Epithelial cell of esophagus (primary cell): ENCODE data around the gene HOXB7.

Experiments
- DNase-seq: peaks from one replicate; pipeline ENCODE4 v3.0.0; 2010; ENCODE audit warnings: low read depth
- H3K4me3 ChIP-seq: 2 replicates; pipeline ENCODE4 v1.5.1; 2011; ENCODE audit warnings: mild to moderate bottlenecking, low read length, control low read depth
- TF ChIP-seq, protein P1 (sequence below): IDR thresholded peaks from 2 replicates; pipeline ENCODE4 v1.5.1; 2011; ENCODE audit warnings: low read depth, mild to moderate bottlenecking, low read length, control low read depth, inconsistent platforms; ENCODE audit not compliant: insufficient read depth; ENCODE audit errors: missing control alignments

The HOXB7 gene

DNA sequence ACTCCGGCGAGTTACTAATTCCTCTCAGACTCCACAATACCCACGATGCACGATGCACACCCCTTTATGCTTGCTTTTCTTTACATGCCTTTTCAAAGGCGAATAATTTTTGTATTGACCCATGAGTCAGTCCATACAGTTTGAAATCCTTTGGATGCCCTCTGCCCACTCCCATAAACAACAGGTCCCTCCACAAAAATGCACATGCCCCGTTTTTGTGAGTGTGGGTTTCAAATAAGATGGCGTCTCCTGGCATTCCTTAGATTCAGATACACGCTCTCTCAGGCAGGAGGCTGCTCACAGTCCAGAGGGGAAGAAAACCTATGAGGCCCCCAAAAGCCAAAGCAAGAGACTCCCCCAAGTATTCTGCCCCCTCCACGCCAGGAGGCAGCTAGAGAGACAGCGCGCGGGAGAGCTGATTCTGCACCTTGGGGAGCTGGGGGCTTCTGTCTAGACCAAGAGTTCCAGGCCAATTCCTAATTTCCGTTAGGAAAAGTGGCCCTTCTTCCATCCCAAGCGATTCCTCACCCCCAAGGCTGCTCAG is 34.9 kb upstream of the HOXB7 start:
- DNase-seq: no peak
- H3K4me3 ChIP-seq: no peak overlapping the region
- TF ChIP-seq, protein P1, sequence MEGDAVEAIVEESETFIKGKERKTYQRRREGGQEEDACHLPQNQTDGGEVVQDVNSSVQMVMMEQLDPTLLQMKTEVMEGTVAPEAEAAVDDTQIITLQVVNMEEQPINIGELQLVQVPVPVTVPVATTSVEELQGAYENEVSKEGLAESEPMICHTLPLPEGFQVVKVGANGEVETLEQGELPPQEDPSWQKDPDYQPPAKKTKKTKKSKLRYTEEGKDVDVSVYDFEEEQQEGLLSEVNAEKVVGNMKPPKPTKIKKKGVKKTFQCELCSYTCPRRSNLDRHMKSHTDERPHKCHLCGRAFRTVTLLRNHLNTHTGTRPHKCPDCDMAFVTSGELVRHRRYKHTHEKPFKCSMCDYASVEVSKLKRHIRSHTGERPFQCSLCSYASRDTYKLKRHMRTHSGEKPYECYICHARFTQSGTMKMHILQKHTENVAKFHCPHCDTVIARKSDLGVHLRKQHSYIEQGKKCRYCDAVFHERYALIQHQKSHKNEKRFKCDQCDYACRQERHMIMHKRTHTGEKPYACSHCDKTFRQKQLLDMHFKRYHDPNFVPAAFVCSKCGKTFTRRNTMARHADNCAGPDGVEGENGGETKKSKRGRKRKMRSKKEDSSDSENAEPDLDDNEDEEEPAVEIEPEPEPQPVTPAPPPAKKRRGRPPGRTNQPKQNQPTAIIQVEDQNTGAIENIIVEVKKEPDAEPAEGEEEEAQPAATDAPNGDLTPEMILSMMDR: no peak

DNA sequence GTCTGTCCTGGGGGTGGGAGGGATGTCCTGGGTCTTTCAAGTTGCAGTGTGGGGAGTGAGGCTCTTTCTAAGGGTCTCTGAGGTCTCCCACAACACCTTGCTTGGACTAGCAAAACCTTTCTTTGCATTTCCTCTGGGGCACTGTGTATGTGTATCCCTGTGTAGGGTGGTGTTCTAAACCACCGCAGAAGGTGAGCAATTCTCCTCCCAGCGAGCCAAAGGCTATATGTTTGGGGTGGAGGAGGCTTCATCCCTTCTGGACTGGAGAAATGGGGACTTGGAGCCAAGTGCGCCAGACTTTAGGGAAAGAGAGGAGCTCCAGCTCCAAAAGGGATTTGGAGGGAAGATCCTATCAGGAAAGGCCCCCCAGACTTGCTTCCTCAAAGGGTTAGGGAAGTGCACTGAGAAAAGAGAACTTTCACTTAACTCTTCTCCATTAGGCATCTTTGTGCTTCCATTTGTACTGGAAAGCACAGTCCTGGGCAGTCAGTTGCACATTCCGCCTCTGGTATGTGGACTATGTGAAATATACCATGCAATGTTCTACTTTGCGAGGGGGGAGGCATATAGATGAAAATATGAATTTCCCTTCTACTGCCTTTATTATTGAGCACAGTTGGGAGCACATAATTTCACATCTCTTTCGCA is 34.2 kb upstream of the HOXB7 start:
- TF ChIP-seq, protein P1: no peak
- no peak overlapping the region for H3K4me3 ChIP-seq
- DNase-seq: no peak

DNA sequence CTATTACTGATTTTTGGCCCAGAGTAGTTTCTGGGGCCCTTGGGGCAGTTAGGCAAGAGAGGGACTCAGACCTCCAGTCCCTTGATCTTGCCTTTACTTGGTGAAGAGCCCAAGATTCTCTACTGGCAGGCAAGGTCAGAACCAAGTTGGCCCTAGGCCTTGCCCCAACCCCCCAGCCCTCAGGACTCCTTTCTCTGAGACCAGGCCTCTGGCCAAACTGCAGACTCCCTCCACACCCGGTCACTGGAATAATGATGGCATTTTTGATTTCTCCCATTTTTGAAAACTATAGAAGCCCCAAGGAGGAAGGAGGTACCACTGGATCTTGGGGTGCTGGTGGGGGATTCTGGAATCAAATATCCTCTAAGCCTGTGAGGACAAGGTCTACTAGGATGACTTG is 33.3 kb upstream of the HOXB7 start:
- TF ChIP-seq, protein P1: no peak
- H3K4me3 ChIP-seq: no peak overlapping the region
- DNase-seq: no peak

DNA sequence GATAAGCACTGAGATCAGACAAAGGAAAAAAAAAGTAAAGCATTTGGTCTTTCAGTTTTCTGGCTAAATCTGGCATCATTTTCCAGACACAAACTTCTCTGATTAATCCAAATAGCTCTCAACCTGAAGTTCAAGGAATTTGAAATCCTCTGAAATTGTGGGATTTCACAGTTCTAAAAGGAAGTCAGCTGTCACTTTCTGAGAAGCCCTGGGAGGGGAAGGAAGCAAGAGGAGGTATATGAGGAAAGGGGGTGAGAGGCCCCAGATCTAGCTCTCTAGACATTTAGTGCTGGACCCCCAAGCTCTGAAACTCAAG is 32.8 kb upstream of the HOXB7 start:
- TF ChIP-seq, protein P1: no peak
- no peak overlapping the region for H3K4me3 ChIP-seq
- no peak for DNase-seq

DNA sequence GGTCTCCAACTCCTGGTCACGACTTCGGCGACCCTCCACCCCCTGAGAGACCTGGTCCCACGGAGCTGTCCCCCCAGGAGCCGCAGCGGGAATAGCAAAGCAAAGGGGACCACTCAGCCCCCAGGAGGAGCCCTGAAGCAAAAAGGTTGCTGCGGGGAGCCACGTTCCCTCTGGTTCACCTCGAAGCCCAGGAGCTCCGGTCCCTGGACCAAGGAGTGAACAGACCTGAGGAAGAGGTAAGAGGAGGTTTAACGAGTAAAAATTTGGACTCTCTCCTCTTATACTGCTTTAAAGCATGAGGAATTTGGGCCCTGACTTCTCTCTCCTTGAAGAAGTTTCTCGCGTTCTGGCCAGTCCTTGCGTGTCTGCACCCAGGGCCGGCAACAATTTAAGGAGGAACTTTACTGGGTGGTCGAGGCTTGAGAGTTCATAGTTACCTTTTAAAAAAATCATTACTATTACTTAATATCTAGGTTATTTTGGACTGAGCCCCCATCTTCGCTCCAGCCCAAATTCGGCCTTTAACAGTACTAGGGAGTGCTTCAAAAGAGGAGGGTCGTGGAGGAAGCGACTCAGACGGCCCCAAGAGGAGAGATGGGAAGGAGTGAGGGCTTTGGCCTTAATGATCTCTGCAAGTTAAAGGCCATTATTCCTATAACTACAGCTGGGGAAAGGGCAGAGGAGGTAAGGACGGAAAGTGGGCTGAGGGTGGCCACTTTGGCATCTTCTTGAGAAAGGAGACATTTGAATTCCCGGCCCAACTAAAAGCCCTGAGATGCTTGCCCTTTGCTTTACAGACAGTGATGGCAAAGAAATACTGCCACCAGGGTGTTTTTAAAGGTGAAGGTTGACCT is 32.3 kb upstream of the HOXB7 start:
- H3K4me3 ChIP-seq: no peak overlapping the region
- no peak for DNase-seq
- TF ChIP-seq, protein P1: no peak

DNA sequence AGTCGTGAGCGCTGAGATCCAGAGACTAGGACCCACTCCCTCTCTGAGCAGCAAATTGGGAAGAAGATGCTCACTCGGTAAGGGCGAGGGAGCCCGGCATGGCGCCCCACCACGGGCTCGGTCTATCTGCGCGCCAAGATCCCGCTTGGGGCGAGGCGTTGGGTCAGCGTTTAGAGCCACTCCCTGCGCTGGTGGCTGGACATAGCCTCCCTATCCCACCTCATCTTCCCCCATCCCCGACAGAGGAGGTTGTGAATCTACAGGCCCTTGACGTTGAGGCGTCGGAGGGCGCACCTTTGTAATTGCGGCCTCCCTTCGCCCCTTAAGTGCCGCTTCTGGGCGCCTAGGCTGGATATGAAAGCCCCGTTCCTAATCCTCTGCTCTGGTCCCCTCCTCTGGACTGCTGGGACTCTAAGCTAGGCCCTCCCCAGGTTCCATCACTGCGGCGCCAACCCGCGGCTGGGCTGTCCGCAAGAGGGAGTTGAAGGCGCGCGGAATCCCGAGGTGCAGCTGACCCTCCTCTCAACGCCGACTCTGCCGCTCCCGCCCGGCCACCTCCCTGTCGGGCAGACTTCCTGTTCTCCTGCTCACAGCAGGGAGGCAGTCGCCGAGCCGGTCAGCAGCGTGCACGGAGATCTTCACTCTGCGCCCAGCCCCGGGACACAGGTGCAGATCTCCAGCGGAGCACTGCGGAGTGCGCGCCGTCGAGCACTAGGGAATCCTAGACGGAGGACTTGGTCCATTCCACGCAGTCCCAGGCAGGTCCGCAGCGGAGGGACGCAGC is 31.4 kb upstream of the HOXB7 start:
- no peak overlapping the region for H3K4me3 ChIP-seq
- no peak for DNase-seq
- TF ChIP-seq, protein P1: no peak
